Neural cell (in vitro differentiated cells): ENCODE results near the gene CYRIA. TPM values are rescaled to one million over a fixed set of nuclear protein-coding genes. Genes with fewer than 3 reads are reported as not detected.

Source experiments
- H2AFZ ChIP-seq: fragments of 200-600, 300-800 bp; sonication (generic), shearing (Covaris generic); 2 replicates; pipeline ENCODE4 v1.6.0; 2014; ENCODE audit warnings: low read depth, mild to moderate bottlenecking, antibody characterized with exemption, low read length, moderate library complexity
- H3F3A ChIP-seq: fragments of 200-600 bp; shearing (Covaris generic); 2 replicates; pipeline ENCODE4 v1.6.1; 2016; ENCODE audit warnings: mild to moderate bottlenecking, moderate library complexity, mixed read lengths, antibody characterized with exemption, low read length; ENCODE audit not compliant: insufficient read depth, poor library complexity, severe bottlenecking
- H3K27ac ChIP-seq: fragments of 200-600, 300-800 bp; sonication (generic), shearing (Covaris generic); 2 replicates; pipeline ENCODE4 v1.5.1; 2014; ENCODE audit warnings: mild to moderate bottlenecking, low read length, moderate library complexity
- H3K27me3 ChIP-seq: fragments of 300-800, 200-600 bp; sonication (generic), shearing (Covaris generic); 2 replicates; pipeline ENCODE4 v1.6.0; 2014; ENCODE audit warnings: mild to moderate bottlenecking, low read depth, low read length, moderate library complexity; ENCODE audit not compliant: insufficient read depth
- H3K36me3 ChIP-seq: fragments of 300-800, 200-600 bp; sonication (generic), shearing (Covaris generic); 2 replicates; pipeline ENCODE4 v1.5.1; 2014; ENCODE audit warnings: mild to moderate bottlenecking, antibody characterized with exemption, low read length, moderate library complexity; ENCODE audit not compliant: insufficient read depth
- H3K4me2 ChIP-seq: fragments of 300-800, 200-600 bp; sonication (generic), shearing (Covaris generic); 2 replicates; pipeline ENCODE4 v1.6.0; 2014; ENCODE audit warnings: mild to moderate bottlenecking, low read length
- H3K4me3 ChIP-seq: fragments of 300-800, 200-600 bp; sonication (generic), shearing (Covaris generic); 2 replicates; pipeline ENCODE4 v1.5.1; 2014; ENCODE audit warnings: mild to moderate bottlenecking, low read length, moderate library complexity
- H3K79me2 ChIP-seq: fragments of 200-600 bp; shearing (Covaris generic); replicated peaks from 2 replicates; pipeline ENCODE4 v1.6.0; 2014; ENCODE audit warnings: mild to moderate bottlenecking, low read length, moderate library complexity; ENCODE audit not compliant: insufficient read depth
- H3K9ac ChIP-seq: fragments of 300-800, 200-600 bp; sonication (generic), shearing (Covaris generic); 2 replicates; pipeline ENCODE4 v1.6.1; 2016; ENCODE audit warnings: mild to moderate bottlenecking, low read length, mixed read lengths
- H3K9me2 ChIP-seq: fragments of 200-600 bp; shearing (Covaris generic); 2 replicates; pipeline ENCODE4 v1.6.1; 2016; ENCODE audit warnings: mild to moderate bottlenecking, low read length, mixed read lengths; ENCODE audit not compliant: insufficient read depth
- H3K9me3 ChIP-seq: fragments of 200-600, 300-800 bp; sonication (generic), shearing (Covaris generic); 2 replicates; pipeline ENCODE4 v1.6.1; 2016; ENCODE audit warnings: mild to moderate bottlenecking, mixed run types, low read length, moderate library complexity, mixed read lengths
- H4K20me1 ChIP-seq: fragments of 200-600 bp; shearing (Covaris generic); 2 replicates; pipeline ENCODE4 v1.6.1; 2016; ENCODE audit warnings: mild to moderate bottlenecking, mixed run types; ENCODE audit not compliant: insufficient read depth
- CTCF ChIP-seq: fragments of 450-650 bp; IDR thresholded peaks from 2 replicates; pipeline ENCODE4 v1.5.1; 2014; ENCODE audit warnings: antibody characterized with exemption, mild to moderate bottlenecking, moderate library complexity; ENCODE audit not compliant: poor library complexity, severe bottlenecking
- EP300 ChIP-seq: fragments of 450-650 bp; conservative IDR thresholded peaks from 2 replicates; pipeline ENCODE4 v1.6.1; 2014; ENCODE audit warnings: antibody characterized with exemption, mild to moderate bottlenecking, moderate library complexity; ENCODE audit not compliant: poor library complexity, severe bottlenecking
- EZH2 ChIP-seq: fragments of 200-600, 300-800 bp; shearing (Covaris generic), sonication (generic); IDR thresholded peaks from 2 replicates; pipeline ENCODE4 v1.6.1; 2014; ENCODE audit warnings: antibody characterized with exemption, low read length, borderline replicate concordance, mild to moderate bottlenecking; ENCODE audit not compliant: insufficient read depth, poor library complexity, severe bottlenecking
- MXI1 ChIP-seq: fragments of 450-650 bp; conservative IDR thresholded peaks from 2 replicates; pipeline ENCODE4 v1.6.1; 2014; ENCODE audit warnings: antibody characterized with exemption, mild to moderate bottlenecking; ENCODE audit not compliant: poor library complexity, severe bottlenecking
- POLR2AphosphoS5 ChIP-seq: IDR thresholded peaks from 2 replicates; pipeline ENCODE4 v1.6.1; 2012
- RAD21 ChIP-seq: fragments of 450-650 bp; conservative IDR thresholded peaks from 2 replicates; pipeline ENCODE4 v1.6.1; 2014; ENCODE audit warnings: antibody characterized with exemption, mild to moderate bottlenecking, moderate library complexity
- REST ChIP-seq: IDR thresholded peaks from 2 replicates; pipeline ENCODE4 v1.6.1; 2012; ENCODE audit warnings: borderline replicate concordance
- SMC3 ChIP-seq: fragments of 450-650 bp; conservative IDR thresholded peaks from 2 replicates; pipeline ENCODE4 v1.6.1; 2014; ENCODE audit warnings: antibody characterized with exemption, mild to moderate bottlenecking, moderate library complexity; ENCODE audit not compliant: poor library complexity
- TAF1 ChIP-seq: IDR thresholded peaks from 2 replicates; pipeline ENCODE4 v1.6.1; 2012; ENCODE audit warnings: low read depth
- polyA plus RNA-seq: library from polyadenylated mRNA; depleted of rRNA; stranded (reverse); fragments of >200 nt; gene quantifications from 2 replicates; pipeline ENCODE4 v1.2.3, GENCODE V29; 2014

Gene CYRIA
- polyA plus RNA-seq, 1 donor from 2014 or later: 67.0 TPM

- no peaks in the 10 kb centered on the region for H3K9me3 ChIP-seq
- peak overlapping the region; percentile 52 for H3K4me3 ChIP-seq
- no peaks in the 10 kb centered on the region for H3K36me3 ChIP-seq
- peaks cover 6% of the 10 kb centered on the region for H3F3A ChIP-seq
- no peaks in the 10 kb centered on the region for H3K9me2 ChIP-seq
- H3K27me3 ChIP-seq: no peaks in the 10 kb centered on the region
- TF ChIP-seq RAD21 (peak; percentile 46), POLR2AphosphoS5 (peak; percentile 21), TAF1 (no peak), EZH2 (no peak), MXI1 (no peak), SMC3 (no peak), EP300 (peak; percentile 52), CTCF (peak; percentile 60), REST (no peak)
- peak overlapping the region; percentile 51 for H3K9ac ChIP-seq
- peak overlapping the region; percentile 79 for H3K27ac ChIP-seq
- no peaks in the 10 kb centered on the region for H4K20me1 ChIP-seq
- H3K79me2 ChIP-seq: no peaks in the 10 kb centered on the region
- peak overlapping the region; percentile 58 for H3K4me2 ChIP-seq
- no peak overlapping the region for H2AFZ ChIP-seq
Measured at GRCh38 chr2:16635791-16636699, 29.6 kb downstream of the CYRIA start.

GRCh38 chr2:16633621-16634430, 31.8 kb downstream of the CYRIA start:
- Histone ChIP-seq H3K9me3 (no peaks in the 10 kb centered on the region), H3F3A (peaks cover 6% of the 10 kb centered on the region), H3K4me3 (no peak overlapping the region), H2AFZ (no peak overlapping the region), H3K9ac (no peak overlapping the region), H3K27ac (no peak overlapping the region), H3K9me2 (no peaks in the 10 kb centered on the region), H4K20me1 (no peaks in the 10 kb centered on the region), H3K4me2 (no peak overlapping the region), H3K27me3 (no peaks in the 10 kb centered on the region), H3K36me3 (no peaks in the 10 kb centered on the region), H3K79me2 (no peaks in the 10 kb centered on the region)
- TF ChIP-seq POLR2AphosphoS5: no peak
- no peak for TF ChIP-seq SMC3
- TF ChIP-seq MXI1: no peak
- no peak for TF ChIP-seq EZH2
- TF ChIP-seq EP300: no peak
- no peak for TF ChIP-seq CTCF
- TF ChIP-seq TAF1: no peak
- TF ChIP-seq REST: no peak
- no peak for TF ChIP-seq RAD21
